Skeletal muscle satellite cell (primary cell): Measurements from ENCODE around the gene NRL.
A peak's percentile ranks its signal among the peaks of the same experiment; 100 is the strongest.

Source experiments
- H3K27me3 ChIP-seq: 2 replicates; pipeline ENCODE4 v1.7.0; 2013; ENCODE audit warnings: low read length; ENCODE audit not compliant: control insufficient read depth, insufficient read depth
- H3K36me3 ChIP-seq: 2 replicates; pipeline ENCODE4 v1.7.0; 2013; ENCODE audit warnings: mild to moderate bottlenecking, control low read depth, low read length; ENCODE audit not compliant: insufficient read depth
- H3K4me1 ChIP-seq: 2 replicates; pipeline ENCODE4 v1.7.0; 2013; ENCODE audit warnings: low read length; ENCODE audit not compliant: control insufficient read depth, insufficient read depth
- H3K4me2 ChIP-seq: 2 replicates; pipeline ENCODE4 v1.7.0; 2013; ENCODE audit warnings: mild to moderate bottlenecking, low read length
- H3K4me3 ChIP-seq: 2 replicates; pipeline ENCODE4 v1.7.0; 2013; ENCODE audit warnings: low read length
- H3K9ac ChIP-seq: 2 replicates; pipeline ENCODE4 v1.7.0; 2013; ENCODE audit warnings: mild to moderate bottlenecking, low read depth, low read length, moderate library complexity
- H3K9me3 ChIP-seq: replicated peaks from 2 replicates; pipeline ENCODE4 v1.7.0; 2013; ENCODE audit warnings: mild to moderate bottlenecking, control low read depth, low read length

NRL gene

GRCh38 chr14:24141097-24141880 lies 26.5 kb upstream of the NRL start, which contains the start of gene EMC9:
TSS of gene EMC9 (minus strand) at chr14:24141591. CDS start at chr14:24141304, 287 bp downstream.
- no peaks in the 10 kb centered on the region for H3K9me3 ChIP-seq
- no peaks in the 10 kb centered on the region for H3K27me3 ChIP-seq
- H3K4me1 ChIP-seq: peaks cover 41% of the 10 kb centered on the region
- H3K4me3 ChIP-seq: peak within 1 kb of the TSS; percentile 86
- H3K4me2 ChIP-seq: peak within 1 kb of the TSS; percentile 87
- H3K36me3 ChIP-seq: peaks cover 33% of the 10 kb centered on the region
- H3K9ac ChIP-seq: peak within 1 kb of the TSS; percentile 88

GRCh38 chr14:24139272-24139934 lies 24.7 kb upstream of the NRL start:
- no peak overlapping the region for H3K9ac ChIP-seq
- peaks cover 32% of the 10 kb centered on the region for H3K36me3 ChIP-seq
- no peaks in the 10 kb centered on the region for H3K27me3 ChIP-seq
- no peaks in the 10 kb centered on the region for H3K9me3 ChIP-seq
- H3K4me1 ChIP-seq: peaks cover 35% of the 10 kb centered on the region
- H3K4me3 ChIP-seq: no peak overlapping the region
- H3K4me2 ChIP-seq: peak overlapping the region; percentile 87

GRCh38 chr14:24138396-24139271 lies 23.9 kb upstream of the NRL start:
- Histone ChIP-seq H3K4me1 (peaks cover 30% of the 10 kb centered on the region), H3K36me3 (peaks cover 26% of the 10 kb centered on the region), H3K9ac (no peak overlapping the region), H3K4me3 (no peak overlapping the region), H3K9me3 (no peaks in the 10 kb centered on the region), H3K4me2 (no peak overlapping the region), H3K27me3 (no peaks in the 10 kb centered on the region)

GRCh38 chr14:24137529-24138395 lies 23.0 kb upstream of the NRL start:
- Histone ChIP-seq H3K4me1 (peaks cover 24% of the 10 kb centered on the region), H3K4me3 (no peak overlapping the region), H3K36me3 (peaks cover 26% of the 10 kb centered on the region), H3K27me3 (no peaks in the 10 kb centered on the region), H3K4me2 (no peak overlapping the region), H3K9me3 (no peaks in the 10 kb centered on the region), H3K9ac (no peak overlapping the region)

- Histone ChIP-seq H3K4me1 (peaks cover 28% of the 10 kb centered on the region), H3K36me3 (peaks cover 26% of the 10 kb centered on the region), H3K27me3 (no peaks in the 10 kb centered on the region), H3K4me2 (peak overlapping the region; percentile 91), H3K4me3 (peak overlapping the region; percentile 80), H3K9me3 (no peaks in the 10 kb centered on the region), H3K9ac (peak overlapping the region; percentile 92)
These were observed 22.2 kb upstream of the NRL start for GRCh38 chr14:24136684-24137528.

GRCh38 chr14:24135834-24136683 lies 21.3 kb upstream of the NRL start, which contains the start of gene PSME1:
TSS of gene PSME1 (plus strand) at chr14:24136194. CDS start at chr14:24136263, 69 bp downstream.
- peaks cover 32% of the 10 kb centered on the region for H3K4me1 ChIP-seq

GRCh38 chr14:24135584-24135833 lies 20.8 kb upstream of the NRL start:
- peak overlapping the region; percentile 91 for H3K4me2 ChIP-seq
- peak overlapping the region; percentile 80 for H3K4me3 ChIP-seq
- peak overlapping the region; percentile 92 for H3K9ac ChIP-seq
- H3K9me3 ChIP-seq: no peaks in the 10 kb centered on the region
- no peaks in the 10 kb centered on the region for H3K27me3 ChIP-seq
- H3K36me3 ChIP-seq: peaks cover 26% of the 10 kb centered on the region
- peaks cover 38% of the 10 kb centered on the region for H3K4me1 ChIP-seq

More at GRCh38 chr14:24135834-24136683, 21.3 kb upstream of the NRL start, which contains the start of gene PSME1:
- Histone ChIP-seq H3K9me3 (no peaks in the 10 kb centered on the region), H3K4me3 (peak within 1 kb of the TSS; percentile 80), H3K9ac (peak within 1 kb of the TSS; percentile 92), H3K27me3 (no peaks in the 10 kb centered on the region), H3K4me2 (peak within 1 kb of the TSS; percentile 91), H3K36me3 (peaks cover 26% of the 10 kb centered on the region)

GRCh38 chr14:24133735-24134134 lies 19.0 kb upstream of the NRL start:
- no peaks in the 10 kb centered on the region for H3K9me3 ChIP-seq
- H3K27me3 ChIP-seq: no peaks in the 10 kb centered on the region
- peaks cover 33% of the 10 kb centered on the region for H3K4me1 ChIP-seq
- no peak overlapping the region for H3K4me3 ChIP-seq
- peaks cover 15% of the 10 kb centered on the region for H3K36me3 ChIP-seq
- no peak overlapping the region for H3K9ac ChIP-seq
- H3K4me2 ChIP-seq: no peak overlapping the region

- Histone ChIP-seq H3K4me3 (no peak overlapping the region), H3K4me2 (no peak overlapping the region), H3K9me3 (no peaks in the 10 kb centered on the region), H3K36me3 (peaks cover 8% of the 10 kb centered on the region), H3K27me3 (no peaks in the 10 kb centered on the region), H3K9ac (no peak overlapping the region), H3K4me1 (peaks cover 33% of the 10 kb centered on the region)
These were observed 18.2 kb upstream of the NRL start for GRCh38 chr14:24132976-24133375.
